ENCODE measurements around the gene DIAPH3. TPM values are rescaled to one million over a fixed set of nuclear protein-coding genes. Genes with fewer than 3 reads are reported as not detected.

DIAPH3 gene
- total RNA-seq, 1 experiment from 2014 or later, result 62.3 TPM

- Histone ChIP-seq H3K9me3 (ENCODE audit: low read depth, low read length, poor library complexity, severe bottlenecking) (no peaks in the 10 kb centered on the region), H3K4me3 (ENCODE audit: low read depth, low read length, poor library complexity, severe bottlenecking) (no peak overlapping the region), H3K27ac (ENCODE audit: low read depth, low read length, poor library complexity, severe bottlenecking) (peak overlapping the region; percentile 88), H3K27me3 (replicated peaks; ENCODE audit: insufficient read depth, low read depth, low read length, poor library complexity) (no peaks in the 10 kb centered on the region), H3K36me3 (ENCODE audit: insufficient read depth, low read length, poor library complexity, severe bottlenecking) (no peaks in the 10 kb centered on the region), H3K4me1 (ENCODE audit: insufficient read depth, low read length, poor library complexity, severe bottlenecking) (peaks cover 77% of the 10 kb centered on the region)
- TF ChIP-seq, protein P1, sequence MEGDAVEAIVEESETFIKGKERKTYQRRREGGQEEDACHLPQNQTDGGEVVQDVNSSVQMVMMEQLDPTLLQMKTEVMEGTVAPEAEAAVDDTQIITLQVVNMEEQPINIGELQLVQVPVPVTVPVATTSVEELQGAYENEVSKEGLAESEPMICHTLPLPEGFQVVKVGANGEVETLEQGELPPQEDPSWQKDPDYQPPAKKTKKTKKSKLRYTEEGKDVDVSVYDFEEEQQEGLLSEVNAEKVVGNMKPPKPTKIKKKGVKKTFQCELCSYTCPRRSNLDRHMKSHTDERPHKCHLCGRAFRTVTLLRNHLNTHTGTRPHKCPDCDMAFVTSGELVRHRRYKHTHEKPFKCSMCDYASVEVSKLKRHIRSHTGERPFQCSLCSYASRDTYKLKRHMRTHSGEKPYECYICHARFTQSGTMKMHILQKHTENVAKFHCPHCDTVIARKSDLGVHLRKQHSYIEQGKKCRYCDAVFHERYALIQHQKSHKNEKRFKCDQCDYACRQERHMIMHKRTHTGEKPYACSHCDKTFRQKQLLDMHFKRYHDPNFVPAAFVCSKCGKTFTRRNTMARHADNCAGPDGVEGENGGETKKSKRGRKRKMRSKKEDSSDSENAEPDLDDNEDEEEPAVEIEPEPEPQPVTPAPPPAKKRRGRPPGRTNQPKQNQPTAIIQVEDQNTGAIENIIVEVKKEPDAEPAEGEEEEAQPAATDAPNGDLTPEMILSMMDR (conservative IDR thresholded peaks at IDR 0.05; ENCODE audit: low read depth, low read length), result peak; percentile 90
- no peak for TF ChIP-seq EZH2 (IDR thresholded peaks at IDR 0.05; ENCODE audit: borderline replicate concordance, low read depth, low read length, poor library complexity, severe bottlenecking)
- POLR2A ChIA-PET (ENCODE audit: low non-redundant PET), result interaction anchor here (1.0 kb wide), 1 partner anchor 421 kb away, joined by 4 read pairs; no protein-coding TSS in a partner anchor
- intact Hi-C loops (cut with micrococcal nuclease; ENCODE audit: unreplicated experiment), result loop anchor here (2.0 to 10.0 kb wide), 8 partner anchors 135 to 713 kb away; no protein-coding TSS in a partner anchor
- CTCF ChIA-PET, result interaction anchor here (0.5 to 1.2 kb wide), 3 partner anchors 136 to 626 kb away, joined by 3 read pairs; no protein-coding TSS in a partner anchor
- peak; percentile 84 for DNase-seq (ENCODE audit: low spot score)
- no TSS peak for BruUV-seq (replicated peaks)
Observed at GRCh38 chr13:59677966-59678814, 485.5 kb downstream of the DIAPH3 start.

GRCh38 chr13:59677430-59677829, 486.3 kb downstream of the DIAPH3 start:
- TF ChIP-seq EZH2 (IDR thresholded peaks at IDR 0.05; ENCODE audit: borderline replicate concordance, low read depth, low read length, poor library complexity, severe bottlenecking), result no peak
- peak overlapping the region; percentile 88 for H3K27ac ChIP-seq (ENCODE audit: low read depth, low read length, poor library complexity, severe bottlenecking)
- H3K4me1 ChIP-seq (ENCODE audit: insufficient read depth, low read length, poor library complexity, severe bottlenecking), result peaks cover 77% of the 10 kb centered on the region
- no TSS peak for BruUV-seq (replicated peaks)
- DNase-seq (ENCODE audit: low spot score), result no peak
- intact Hi-C loops (cut with micrococcal nuclease; ENCODE audit: unreplicated experiment), result loop anchor here (5.0 to 10.0 kb wide), 4 partner anchors 215 to 713 kb away; no protein-coding TSS in a partner anchor
- POLR2A ChIA-PET (ENCODE audit: low non-redundant PET), result no interaction called here
- CTCF ChIA-PET, result interaction anchor here (0.5 to 1.2 kb wide), 3 partner anchors 135 to 626 kb away, joined by 3 read pairs; no protein-coding TSS in a partner anchor
- H3K36me3 ChIP-seq (ENCODE audit: insufficient read depth, low read length, poor library complexity, severe bottlenecking), result no peaks in the 10 kb centered on the region
- H3K4me3 ChIP-seq (ENCODE audit: low read depth, low read length, poor library complexity, severe bottlenecking), result no peak overlapping the region
- no peaks in the 10 kb centered on the region for H3K9me3 ChIP-seq (ENCODE audit: low read depth, low read length, poor library complexity, severe bottlenecking)
- H3K27me3 ChIP-seq (replicated peaks; ENCODE audit: insufficient read depth, low read depth, low read length, poor library complexity), result no peaks in the 10 kb centered on the region

DNA sequence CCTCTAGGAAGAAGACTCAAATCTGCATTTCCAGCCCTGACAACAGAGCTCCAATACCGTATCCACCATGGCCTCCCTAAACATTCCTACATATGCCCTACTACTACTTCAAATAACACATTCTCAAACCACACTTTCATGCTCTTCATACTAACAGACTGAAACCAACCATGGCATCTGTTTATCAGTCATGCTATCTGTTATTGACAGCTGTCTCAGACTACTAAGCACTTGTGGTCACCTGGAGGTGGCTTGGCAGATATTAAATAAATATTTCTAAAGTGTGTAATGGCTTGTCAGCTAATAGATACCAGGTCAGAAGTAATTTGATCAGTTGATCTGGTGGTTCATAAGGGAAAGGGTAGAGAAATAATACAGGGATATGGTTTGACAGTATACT, 489.1 kb downstream of the DIAPH3 start:
- H3K27ac ChIP-seq (ENCODE audit: low read depth, low read length, poor library complexity, severe bottlenecking), result no peak overlapping the region
- no peaks in the 10 kb centered on the region for H3K36me3 ChIP-seq (ENCODE audit: insufficient read depth, low read length, poor library complexity, severe bottlenecking)
- POLR2A ChIA-PET (ENCODE audit: low non-redundant PET), result no interaction called here
- H3K4me3 ChIP-seq (ENCODE audit: low read depth, low read length, poor library complexity, severe bottlenecking), result no peak overlapping the region
- no peak for DNase-seq (ENCODE audit: low spot score)
- CTCF ChIA-PET, result no interaction called here
- intact Hi-C loops (cut with micrococcal nuclease; ENCODE audit: unreplicated experiment), result loop anchor here (5.0 to 10.0 kb wide), 5 partner anchors 197 to 710 kb away; no protein-coding TSS in a partner anchor
- H3K9me3 ChIP-seq (ENCODE audit: low read depth, low read length, poor library complexity, severe bottlenecking), result no peaks in the 10 kb centered on the region
- TF ChIP-seq EZH2 (IDR thresholded peaks at IDR 0.05; ENCODE audit: borderline replicate concordance, low read depth, low read length, poor library complexity, severe bottlenecking), result no peak
- TF ChIP-seq, protein P1 (conservative IDR thresholded peaks at IDR 0.05; ENCODE audit: low read depth, low read length), result no peak
- BruUV-seq (replicated peaks), result no TSS peak
- H3K4me1 ChIP-seq (ENCODE audit: insufficient read depth, low read length, poor library complexity, severe bottlenecking), result peaks cover 65% of the 10 kb centered on the region
- H3K27me3 ChIP-seq (replicated peaks; ENCODE audit: insufficient read depth, low read depth, low read length, poor library complexity), result no peaks in the 10 kb centered on the region

All from A673 (cell line).